ENCODE data around the gene ACTN3.

DNA sequence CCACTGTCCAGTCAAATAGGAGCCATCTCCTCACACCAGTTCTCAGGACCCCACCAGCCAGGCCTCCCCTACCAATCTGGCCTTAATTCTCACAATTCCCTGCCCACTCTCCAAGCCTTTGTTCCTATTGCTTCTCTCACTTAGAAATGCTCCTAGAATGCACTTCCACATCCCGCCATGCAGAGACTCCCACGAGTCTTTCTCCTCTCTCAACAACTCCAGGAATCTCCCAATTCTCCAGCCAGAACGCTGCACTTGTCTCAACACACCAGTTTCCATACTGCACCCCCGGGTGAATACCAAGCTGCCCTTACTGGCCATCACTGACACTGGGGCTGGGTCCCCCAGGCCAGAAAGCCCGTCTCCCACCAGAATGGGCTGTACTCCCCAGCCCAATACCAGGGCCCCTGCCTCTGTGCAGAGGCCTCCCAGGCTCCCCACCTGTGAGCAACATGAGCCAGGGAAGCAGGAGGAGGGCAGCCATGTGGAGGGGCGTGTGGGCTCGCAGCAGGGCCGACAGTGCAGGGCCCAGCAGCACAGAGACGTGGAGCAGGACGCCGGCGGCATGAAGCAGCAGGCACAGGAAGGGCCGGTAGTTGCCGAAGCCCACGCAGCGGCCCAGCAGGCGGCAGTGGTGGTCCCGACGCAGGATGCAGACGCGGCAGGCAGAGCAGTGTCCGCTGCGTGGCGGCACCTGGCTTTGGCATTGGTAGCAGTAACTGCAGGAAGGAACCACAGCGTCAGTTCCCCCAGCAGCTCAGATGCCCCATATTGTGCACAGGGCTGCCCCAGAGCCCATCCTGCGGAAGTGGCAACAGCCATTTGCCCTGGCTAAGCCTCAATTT is 3.2 kb upstream of the ACTN3 start:
- no peak for TF ChIP-seq SUZ12 (IDR thresholded peaks at IDR 0.05; ENCODE audit: extremely low read depth, insufficient read depth, insufficient read length)
- no peak for TF ChIP-seq ZNF274 (IDR thresholded peaks at IDR 0.05; ENCODE audit: low read depth, low read length)
